CD14-positive monocyte (primary cell): ENCODE results near the gene ARFGAP1. TPM values are rescaled to one million over a fixed set of nuclear protein-coding genes. Genes with fewer than 3 reads are reported as not detected.
A peak's percentile ranks its signal among the peaks of the same experiment; 100 is the strongest.

Experiments
- DNase-seq, 3 donors: peaks; one replicate each; pipeline ENCODE4 v3.0.0-alpha.2; 2011 to 2022
- H2AFZ ChIP-seq: 2 replicates; pipeline ENCODE4 v1.6.0; 2012; ENCODE audit warnings: mild to moderate bottlenecking, low read depth, low read length, inconsistent platforms; ENCODE audit not compliant: insufficient read depth, poor library complexity, severe bottlenecking
- H3K27ac ChIP-seq, 2 donors: 1 replicate in 1 of 2; 2 replicates in 1 of 2; pipeline ENCODE4 v1.5.1; 2012 to 2013; ENCODE audit warnings: low read length in 2 of 2, control low read depth in 1 of 2, inconsistent platforms in 1 of 2, low read depth in 1 of 2, mild to moderate bottlenecking in 1 of 2
- H3K27me3 ChIP-seq, 2 donors: one replicate each; pipeline versions ENCODE4 v1.6.0 to v1.6.1; 2011 to 2013; ENCODE audit warnings: low read length in 2 of 2; ENCODE audit not compliant: control insufficient read depth in 2 of 2, insufficient read depth in 2 of 2
- H3K36me3 ChIP-seq, 2 donors: replicated peaks in 1 of 2; 1 replicate in 1 of 2; 2 replicates in 1 of 2; pipeline versions ENCODE4 v1.5.1 to v1.6.1; 2012 to 2013; ENCODE audit warnings: low read length in 2 of 2, control low read depth in 1 of 2, inconsistent platforms in 1 of 2, mild to moderate bottlenecking in 1 of 2; ENCODE audit not compliant: insufficient read depth in 2 of 2, control insufficient read depth in 1 of 2
- H3K4me1 ChIP-seq, 2 donors: 1 replicate in 1 of 2; 2 replicates in 1 of 2; pipeline versions ENCODE4 v1.5.1 to v1.6.1; 2012 to 2013; ENCODE audit warnings: low read length in 2 of 2, control low read depth in 1 of 2, inconsistent platforms in 1 of 2, mild to moderate bottlenecking in 1 of 2, moderate library complexity in 1 of 2; ENCODE audit not compliant: insufficient read depth in 2 of 2, control insufficient read depth in 1 of 2
- H3K4me2 ChIP-seq: replicated peaks from 2 replicates; pipeline ENCODE3; 2012; ENCODE audit warnings: low read length, moderate library complexity, mild to moderate bottlenecking; ENCODE audit not compliant: poor library complexity, severe bottlenecking; ENCODE audit errors: extremely low read depth
- H3K4me3 ChIP-seq, 3 experiments: fragments of 200-600 bp in 1 of 3; sonication (generic) in 1 of 3; replicated peaks in 1 of 3; 1 replicate in 2 of 3; 2 replicates in 1 of 3; pipeline ENCODE4 v1.5.1; 2011 to 2013; ENCODE audit warnings: low read length in 3 of 3, mild to moderate bottlenecking in 3 of 3, control low read depth in 2 of 3, low read depth in 2 of 3, inconsistent platforms in 1 of 3, moderate library complexity in 1 of 3
- H3K79me2 ChIP-seq: 2 replicates; pipeline ENCODE4 v1.6.0; 2012; ENCODE audit warnings: mild to moderate bottlenecking, control low read depth, inconsistent platforms, low read length, moderate library complexity; ENCODE audit not compliant: insufficient read depth
- H3K9ac ChIP-seq: 2 replicates; pipeline ENCODE4 v1.6.0; 2017; ENCODE audit warnings: low read length, mild to moderate bottlenecking; ENCODE audit not compliant: insufficient read depth, poor library complexity, severe bottlenecking
- H3K9me3 ChIP-seq, 2 donors: replicated peaks in 1 of 2; 1 replicate in 1 of 2; 2 replicates in 1 of 2; pipeline versions ENCODE4 v1.5.1 to v1.6.1; 2012 to 2013; ENCODE audit warnings: low read length in 2 of 2, control low read depth in 1 of 2; ENCODE audit not compliant: control insufficient read depth in 1 of 2, insufficient read depth in 1 of 2
- H4K20me1 ChIP-seq: 2 replicates; pipeline ENCODE4 v1.6.0; 2012; ENCODE audit warnings: mild to moderate bottlenecking, low read length, control low read depth, moderate library complexity; ENCODE audit not compliant: insufficient read depth
- H3K27ac Mint-ChIP-seq, 7 donors: one replicate each; pipeline ENCODE4 v1.8.0; 2020; ENCODE audit warnings: mild to moderate bottlenecking in 7 of 7, mixed read lengths in 7 of 7, moderate library complexity in 6 of 7, inconsistent platforms in 2 of 7
- H3K27me3 Mint-ChIP-seq, 3 donors: one replicate each; pipeline ENCODE4 v1.8.0; 2021 to 2022; ENCODE audit warnings: low read depth in 3 of 3, mild to moderate bottlenecking in 3 of 3, mixed read lengths in 3 of 3, moderate library complexity in 3 of 3, inconsistent platforms in 1 of 3
- H3K36me3 Mint-ChIP-seq, 2 donors: one replicate each; pipeline ENCODE4 v1.8.0; 2020; ENCODE audit warnings: mixed read lengths in 2 of 2, inconsistent platforms in 1 of 2, mild to moderate bottlenecking in 1 of 2
- H3K4me1 Mint-ChIP-seq: one replicate; pipeline ENCODE4 v1.8.0; 2020; ENCODE audit warnings: mild to moderate bottlenecking, mixed read lengths
- H3K4me3 Mint-ChIP-seq, 2 donors: one replicate each; pipeline ENCODE4 v1.8.0; 2020; ENCODE audit warnings: mild to moderate bottlenecking in 2 of 2, mixed read lengths in 2 of 2, moderate library complexity in 1 of 2
- H3K9me3 Mint-ChIP-seq, 7 donors: one replicate each; pipeline ENCODE4 v1.8.0; 2020 to 2022; ENCODE audit warnings: mixed read lengths in 7 of 7, mild to moderate bottlenecking in 6 of 7, moderate library complexity in 6 of 7, inconsistent platforms in 2 of 7
- CTCF ChIP-seq: fragments of 200-600 bp; IDR thresholded peaks from one replicate; pipeline ENCODE4 v1.8.0; 2022; ENCODE audit warnings: antibody characterized with exemption, mild to moderate bottlenecking
- WGBS: methylation state at CpG from one replicate; pipeline ENCODE4 v1.1.5; 2013; ENCODE audit warnings: missing lambda C conversion rate; ENCODE audit not compliant: insufficient coverage; 5-methylcytosine and 5-hydroxymethylcytosine counted together
- intact Hi-C, 2 donors: fragments of 100-400 bp; cut with micrococcal nuclease; formaldehyde crosslinking; loops; one replicate each; pipeline versions ENCODE4 v1.15.0 to v1.15.1; 2023
- polyA plus RNA-seq, 3 donors: library from polyadenylated mRNA; depleted of rRNA in 1 of 3; unstranded in 2 of 3; stranded (reverse) in 1 of 3; fragments of 300-500 nt in 2 of 3; fragments of >200 nt in 1 of 3; fragmentation: Illumina TruSeq in 2 of 3; gene quantifications; 1 replicate in 2 of 3; 2 replicates in 1 of 3; pipeline ENCODE4 v1.2.3, GENCODE V29; 2012 to 2021

The ARFGAP1 gene
- polyA plus RNA-seq, 3 donors, result 11.2 to 99.8 (median 14.1) TPM

GRCh38 chr20:63253438-63254231 is 19.0 kb upstream of the ARFGAP1 start:
- H3K36me3 ChIP-seq, result no peaks in the 10 kb centered on the region
- H3K4me1 Mint-ChIP-seq, result no peaks in the 10 kb centered on the region
- no peak overlapping the region for H3K9ac ChIP-seq
- H4K20me1 ChIP-seq, result no peaks in the 10 kb centered on the region
- no peak overlapping the region for H3K27ac ChIP-seq
- H3K4me3 ChIP-seq, result no peak overlapping the region
- peaks cover 0 to 11% of the 10 kb centered on the region in 2 donors for H3K9me3 ChIP-seq
- H3K27ac Mint-ChIP-seq, result no peak overlapping the region
- H3K27me3 Mint-ChIP-seq, result peaks cover 55 to 72% (median 55%) of the 10 kb centered on the region in 3 donors
- H3K79me2 ChIP-seq, result no peaks in the 10 kb centered on the region
- peaks cover 0 to 16% (median 0%) of the 10 kb centered on the region in 7 donors for H3K9me3 Mint-ChIP-seq
- no peak overlapping the region for H3K4me2 ChIP-seq
- no peak overlapping the region for H2AFZ ChIP-seq
- no peaks in the 10 kb centered on the region for H3K4me1 ChIP-seq
- H3K27me3 ChIP-seq, result peaks cover 17 to 46% of the 10 kb centered on the region in 2 donors
- H3K36me3 Mint-ChIP-seq, result no peaks in the 10 kb centered on the region
- no peak for DNase-seq
- H3K4me3 Mint-ChIP-seq, result peak overlapping the region in 1 of 2 donors; percentile 82
- TF ChIP-seq CTCF, result no peak
- whole genome bisulfite sequencing, result under 1% methylated on average over 85 of the region's 89 CpGs
- intact Hi-C loops, result no loop called here

GRCh38 chr20:63254232-63254605 is 18.4 kb upstream of the ARFGAP1 start, which contains the start of gene NKAIN4:
TSS of gene NKAIN4 (minus strand) at chr20:63254463. CDS start at chr20:63254450, 13 bp downstream.
- Mint-ChIP-seq H3K27ac (no peak within 1 kb of the TSS), H3K36me3 (no peaks in the 10 kb centered on the region), H3K9me3 (peaks cover 0 to 16% (median 0%) of the 10 kb centered on the region in 7 donors), H3K27me3 (peaks cover 52 to 67% (median 56%) of the 10 kb centered on the region in 3 donors), H3K4me1 (no peaks in the 10 kb centered on the region), H3K4me3 (peak within 1 kb of the TSS in 1 of 2 donors; percentile 82)
- intact Hi-C loops, result no loop called here
- Histone ChIP-seq H4K20me1 (no peaks in the 10 kb centered on the region), H2AFZ (no peak within 1 kb of the TSS), H3K4me2 (no peak within 1 kb of the TSS), H3K9me3 (peaks cover 0 to 11% of the 10 kb centered on the region in 2 donors), H3K27me3 (peaks cover 17 to 46% of the 10 kb centered on the region in 2 donors), H3K4me3 (no peak within 1 kb of the TSS), H3K27ac (no peak within 1 kb of the TSS), H3K36me3 (no peaks in the 10 kb centered on the region), H3K4me1 (no peaks in the 10 kb centered on the region), H3K9ac (no peak within 1 kb of the TSS), H3K79me2 (no peaks in the 10 kb centered on the region)
- DNase-seq, result no peak
- WGBS, result 2% methylated on average over 25 of the region's 46 CpGs
- no peak for TF ChIP-seq CTCF
